ENCODE data around the gene LIFR.
A peak's percentile ranks its signal among the peaks of the same experiment; 100 is the strongest.
"Not testable (repeated sequence)": the region's sequence is repeated elsewhere in the genome, so short reads cannot be mapped to it uniquely, and the experiment has no call there.

Gene LIFR

GRCh38 chr5:38516649-38517048 is 39.8 kb downstream of the LIFR start:
- DNase-seq (ENCODE audit: low spot score) = not testable (repeated sequence)

- peak; percentile 22 for DNase-seq (ENCODE audit: low spot score)
Measured at GRCh38 chr5:38515646-38516045, 40.8 kb downstream of the LIFR start.

- DNase-seq (ENCODE audit: low spot score) = no peak
Measured at GRCh38 chr5:38515092-38515491, 41.4 kb downstream of the LIFR start.

GRCh38 chr5:38509185-38509584 is 47.3 kb downstream of the LIFR start:
- DNase-seq (ENCODE audit: low spot score) = no peak

GRCh38 chr5:38506302-38506701 is 50.1 kb downstream of the LIFR start:
- DNase-seq (ENCODE audit: low spot score) = no peak

- DNase-seq (ENCODE audit: low spot score) = no peak
Measured at GRCh38 chr5:38500573-38501260, 55.7 kb downstream of the LIFR start.

- no peak for DNase-seq (ENCODE audit: low spot score)
Measured at GRCh38 chr5:38497946-38498345, 58.5 kb downstream of the LIFR start.

GRCh38 chr5:38494763-38495162 is 61.7 kb downstream of the LIFR start:
- no peak for DNase-seq (ENCODE audit: low spot score)

- DNase-seq (ENCODE audit: low spot score) = no peak
Measured at GRCh38 chr5:38494175-38494574, 62.3 kb downstream of the LIFR start.

GRCh38 chr5:38483805-38484398 is 72.5 kb downstream of the LIFR start:
- DNase-seq (ENCODE audit: low spot score) = no peak

- DNase-seq (ENCODE audit: low spot score) = no peak
Measured at GRCh38 chr5:38479315-38479904, 77.0 kb downstream of the LIFR start.

- no peak for DNase-seq (ENCODE audit: low spot score)
Measured at GRCh38 chr5:38478878-38479277, 77.6 kb downstream of the LIFR start.

- DNase-seq (ENCODE audit: low spot score) = no peak
Measured at GRCh38 chr5:38478166-38478565, 78.3 kb downstream of the LIFR start.

GRCh38 chr5:38473008-38473407 is 83.4 kb downstream of the LIFR start:
- DNase-seq (ENCODE audit: low spot score) = no peak

GRCh38 chr5:38472541-38472940 is 83.9 kb downstream of the LIFR start:
- DNase-seq (ENCODE audit: low spot score) = no peak

- no peak for DNase-seq (ENCODE audit: low spot score)
Measured at GRCh38 chr5:38471709-38472108, 84.7 kb downstream of the LIFR start.

- no peak for DNase-seq (ENCODE audit: low spot score)
Measured at GRCh38 chr5:38469707-38470267, 86.7 kb downstream of the LIFR start.

- peak; percentile 9 for DNase-seq (ENCODE audit: low spot score)
Measured at GRCh38 chr5:38468978-38469706, 87.3 kb downstream of the LIFR start.

GRCh38 chr5:38468202-38468673 is 88.2 kb downstream of the LIFR start:
- DNase-seq (ENCODE audit: low spot score) = peak; percentile 86

GRCh38 chr5:38467353-38468040 is 88.9 kb downstream of the LIFR start:
- DNase-seq (ENCODE audit: low spot score) = no peak

GRCh38 chr5:38466424-38467189 is 89.8 kb downstream of the LIFR start:
- DNase-seq (ENCODE audit: low spot score) = no peak

Measured in SW480 (cell line).